Occipital lobe (tissue), 2 donors: ENCODE results near the gene FAM131C. TPM values are rescaled to one million over a fixed set of nuclear protein-coding genes. Genes with fewer than 3 reads are reported as not detected.

ENCODE experiments used
- DNase-seq: peaks from one replicate; lab custom pipeline; 2025; lab: John Stamatoyannopoulos, UW
- total RNA-seq: library from RNA; depleted of rRNA; stranded (reverse); fragments of >200 nt; gene quantifications from one replicate; pipeline ENCODE4 v1.2.3, GENCODE V29; 2014

The FAM131C gene
- total RNA-seq, 1 donor from 2014 or later = 1.7 TPM

- DNase-seq = no peak
Observed at GRCh38 chr1:16017076-16017460, 56.4 kb downstream of the FAM131C start.

DNA sequence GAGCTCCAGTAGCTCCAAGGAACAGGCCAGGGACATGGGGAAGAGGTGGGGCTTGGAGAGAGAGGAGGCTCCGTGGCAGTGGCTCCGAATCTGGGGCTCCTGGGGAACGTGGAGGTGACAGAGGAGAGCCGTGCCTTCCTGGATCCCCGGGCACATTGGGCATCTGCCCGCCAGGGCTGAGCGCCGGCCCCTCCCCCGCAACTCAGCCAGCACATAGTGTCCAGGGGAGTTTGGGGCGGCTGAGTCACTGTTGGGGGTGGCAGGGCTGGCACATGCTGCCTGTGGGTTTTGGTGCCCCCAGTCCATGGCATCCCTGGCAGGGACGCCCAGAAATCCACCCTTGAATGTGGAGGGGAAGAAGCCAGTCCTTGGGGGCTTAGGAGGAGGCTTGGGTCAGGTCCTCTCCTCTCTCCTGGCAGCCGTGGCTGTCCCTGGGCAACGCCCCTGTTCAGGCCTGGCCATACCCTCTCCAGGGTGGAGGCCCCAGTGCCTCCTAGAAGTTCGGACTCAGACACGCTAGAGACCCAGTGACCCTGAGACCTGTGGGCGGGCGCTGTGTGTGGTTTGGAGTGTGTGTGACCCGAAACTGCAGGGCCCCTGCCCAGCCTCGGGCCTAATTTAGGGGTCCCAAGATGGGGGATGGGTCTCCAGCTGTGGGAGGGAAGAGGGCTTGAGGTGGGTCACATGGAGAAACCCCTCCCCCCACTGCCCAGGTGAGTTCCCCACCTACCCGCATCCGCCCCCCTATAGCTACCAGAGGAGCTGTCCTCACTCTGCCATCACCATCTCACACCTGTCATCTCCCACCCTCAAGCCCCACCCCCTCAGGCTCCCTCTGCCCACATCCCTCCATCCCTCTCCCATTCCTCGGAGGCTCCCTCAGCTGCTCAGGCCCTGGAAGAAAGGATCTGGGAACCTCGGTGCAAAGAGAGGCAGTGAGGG is 57.2 kb downstream of the FAM131C start:
- no peak for DNase-seq

DNA sequence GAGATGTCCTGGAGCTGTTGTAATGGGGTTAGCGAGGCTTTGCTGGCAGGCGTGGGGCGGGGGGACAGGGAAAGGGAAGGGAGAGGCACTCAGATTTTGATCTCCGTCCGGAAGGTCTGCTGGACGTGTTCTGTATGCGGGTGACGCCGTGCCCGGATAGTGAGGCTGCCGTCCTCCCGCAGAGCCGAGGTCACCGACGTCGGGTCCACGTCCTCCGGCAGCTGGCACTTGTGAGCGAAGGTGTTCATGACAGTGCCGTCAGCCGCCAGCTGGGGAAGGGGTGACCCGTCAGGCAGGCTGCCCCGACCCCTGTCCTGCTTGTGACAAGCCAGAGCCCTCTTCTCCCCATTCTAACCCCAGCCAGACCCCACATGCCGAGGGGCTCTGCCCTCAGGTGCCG is 58.0 kb downstream of the FAM131C start:
- DNase-seq = no peak

DNA sequence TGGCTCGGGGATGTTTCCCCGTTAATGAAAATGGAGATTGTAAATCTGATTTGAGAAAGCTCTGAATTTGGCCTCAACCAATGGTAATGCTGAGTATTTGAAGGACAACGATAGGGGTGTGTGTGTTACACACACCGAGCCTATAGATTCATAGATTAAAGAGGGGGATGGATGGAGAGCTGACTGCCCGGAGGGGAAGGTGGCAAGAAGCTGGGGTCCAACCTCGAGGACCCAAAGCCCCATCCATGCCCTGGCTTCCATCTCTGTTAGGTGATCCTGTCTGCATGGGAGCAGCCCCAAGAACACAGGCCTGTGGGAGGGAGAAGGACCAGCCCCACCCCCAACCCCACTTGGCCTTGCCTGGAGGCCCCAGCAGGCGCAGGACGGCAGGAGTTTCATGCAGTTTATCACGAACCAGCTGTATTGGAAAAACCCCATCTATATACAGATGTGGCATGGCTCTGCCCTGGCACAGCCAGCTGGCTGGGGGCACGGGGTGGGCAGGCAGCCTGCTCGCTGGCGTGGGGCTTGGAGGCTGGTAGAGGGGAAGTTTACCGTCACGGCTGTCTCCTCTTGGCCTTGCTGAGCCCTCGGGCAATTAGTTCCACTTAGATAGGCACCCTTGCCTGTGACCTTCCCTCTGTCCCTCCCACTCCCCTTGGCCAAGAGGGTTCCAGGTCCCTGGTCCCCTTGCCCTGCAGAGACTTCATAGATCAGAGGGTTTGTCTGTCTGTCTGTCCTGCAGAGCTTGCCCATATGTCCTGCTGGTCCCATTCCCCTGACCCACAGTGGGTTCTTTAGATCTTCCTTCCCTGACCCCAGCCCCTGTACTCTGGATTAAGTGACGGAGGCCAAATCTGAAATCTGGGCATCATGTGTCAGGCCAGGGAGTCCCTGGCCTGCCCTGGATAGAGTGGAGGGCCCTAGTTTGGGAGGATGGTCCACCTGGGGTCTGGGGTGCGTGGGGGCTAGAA is 58.7 kb downstream of the FAM131C start:
- DNase-seq = no peak

GRCh38 chr1:16013908-16014258 is 59.6 kb downstream of the FAM131C start:
- DNase-seq = no peak

GRCh38 chr1:16013220-16013907 is 60.1 kb downstream of the FAM131C start:
- DNase-seq = no peak

DNA sequence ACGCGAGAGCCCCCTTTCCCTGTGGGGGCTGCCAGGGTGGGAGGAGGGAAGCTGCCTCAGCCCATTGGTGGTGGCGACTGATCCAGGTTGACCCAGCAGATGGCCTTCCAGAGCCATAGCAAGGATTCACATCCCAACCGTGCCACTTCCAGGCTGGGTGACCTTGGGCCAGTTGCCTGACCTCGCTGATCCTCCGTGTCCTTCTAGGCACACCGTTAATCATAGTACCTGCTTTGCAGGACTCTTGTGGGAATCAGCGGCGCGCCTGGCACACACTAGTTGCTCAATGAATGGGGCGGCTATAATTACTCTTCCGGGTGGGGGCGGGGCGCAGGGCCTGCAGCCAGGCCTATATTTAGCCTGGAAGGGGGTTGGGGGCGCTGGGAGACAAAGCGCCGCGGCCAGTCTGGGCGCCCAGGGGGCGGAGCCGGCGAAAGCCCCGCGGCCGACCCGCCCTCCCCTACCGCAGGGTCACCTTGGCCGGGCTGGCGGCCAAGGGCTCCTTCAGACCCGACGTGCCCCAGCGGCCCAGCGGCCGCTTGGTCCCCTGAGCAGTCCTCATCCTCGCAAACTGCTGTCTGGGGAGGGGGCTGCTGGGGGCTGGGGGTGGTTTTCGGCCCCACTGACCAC is 60.7 kb downstream of the FAM131C start:
- peak; percentile 14 for DNase-seq

DNA sequence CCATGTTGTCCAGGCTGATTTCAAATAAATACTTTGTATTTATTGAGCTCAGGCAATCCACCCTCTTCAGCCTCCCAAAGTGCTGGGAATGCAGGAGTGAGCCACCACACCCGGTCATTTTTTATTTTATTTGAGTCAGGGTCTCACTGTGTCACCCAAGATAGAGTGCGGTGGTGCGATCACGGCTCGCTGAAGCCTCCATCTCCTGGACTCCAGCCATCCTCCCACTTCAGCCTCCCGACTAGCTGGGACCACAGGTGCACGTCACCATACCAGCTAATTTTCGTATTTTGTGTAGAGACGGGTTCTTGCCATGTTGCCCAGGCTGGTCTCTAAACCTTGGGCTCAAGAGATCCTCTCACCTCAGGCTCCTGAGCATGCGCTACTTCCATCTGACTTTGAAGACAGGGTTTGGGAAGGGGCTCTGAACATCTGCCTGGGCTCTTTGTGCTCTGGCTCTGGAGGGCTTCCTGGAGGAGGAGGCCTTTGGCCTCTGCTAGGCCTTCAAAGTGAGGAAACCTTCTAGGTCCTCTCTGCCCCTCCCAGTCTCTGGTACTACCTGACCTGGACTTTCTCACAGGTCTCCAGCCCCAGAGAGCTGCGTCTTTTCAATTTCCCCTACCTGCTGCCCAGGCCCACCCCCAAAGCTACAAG is 61.4 kb downstream of the FAM131C start:
- no peak for DNase-seq

- DNase-seq = no peak
Observed at GRCh38 chr1:16010837-16011236, 62.6 kb downstream of the FAM131C start.

GRCh38 chr1:16009678-16010077 is 63.8 kb downstream of the FAM131C start:
- no peak for DNase-seq

DNA sequence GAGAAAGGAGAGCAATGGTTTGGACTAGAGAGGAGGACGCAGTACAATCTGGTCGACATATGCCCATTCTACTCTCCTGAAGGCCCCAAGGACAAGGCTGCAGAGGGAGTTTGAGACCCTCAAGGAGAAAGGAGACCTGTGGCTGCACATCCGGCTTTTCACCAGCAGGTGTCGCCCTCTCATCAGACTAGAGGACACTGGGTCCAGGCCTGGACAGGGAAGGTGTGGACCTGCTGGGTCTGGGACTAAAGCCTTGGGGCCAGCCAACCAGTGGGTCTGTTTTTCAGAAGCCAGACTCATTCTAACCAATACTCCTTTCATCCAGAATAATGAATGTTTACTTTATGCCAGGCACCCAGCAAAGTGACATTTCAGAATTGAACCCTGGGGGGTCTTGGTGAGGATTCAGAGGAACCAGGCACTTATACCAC is 64.4 kb downstream of the FAM131C start:
- peak; percentile 21 for DNase-seq

Other genes with a start within 250 kb of the FAM131C start
- 80.0 TPM for gene SPEN, start 225.9 kb downstream of the FAM131C start, total RNA-seq
- 38.8 TPM for gene ZBTB17, start 97.5 kb downstream of the FAM131C start, total RNA-seq
- 0.62 TPM for gene SRARP, start 69.4 kb downstream of the FAM131C start, total RNA-seq
- gene HSPB7, start 55.6 kb downstream of the FAM131C start, total RNA-seq = not detected
- gene CLCNKA, start 51.6 kb downstream of the FAM131C start, total RNA-seq = not detected
- gene CLCNKB, start 29.9 kb downstream of the FAM131C start, total RNA-seq = 0.16 TPM
- 1.1 TPM for gene EPHA2, start 82.4 kb upstream of the FAM131C start, total RNA-seq
- gene ARHGEF19, start 139.0 kb upstream of the FAM131C start, total RNA-seq = 0.16 TPM
- 19.0 TPM for gene CPLANE2, start 163.5 kb upstream of the FAM131C start, total RNA-seq